ENCODE results near the gene ADCY1.

ADCY1 gene

DNA sequence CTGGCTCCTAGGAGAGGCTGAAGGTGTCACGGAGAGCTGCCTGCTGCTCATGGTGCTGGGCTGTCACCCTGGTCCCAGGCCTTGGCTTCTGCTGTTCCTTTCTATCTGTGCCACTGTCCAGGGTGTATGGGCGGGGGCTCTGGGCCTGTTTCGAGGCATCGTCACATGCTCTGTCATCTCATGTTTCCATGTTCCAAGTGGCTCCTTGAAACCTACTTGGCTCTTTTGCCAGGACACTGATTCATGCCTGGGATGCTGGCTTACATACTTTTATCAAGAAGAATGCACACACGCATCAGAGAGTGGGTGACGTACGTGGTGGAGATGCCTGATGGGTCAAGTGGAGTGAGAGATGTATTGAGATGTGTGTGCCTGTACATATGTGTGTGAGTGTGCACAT lies 50.9 kb downstream of the ADCY1 start:
- Histone ChIP-seq H3K4me3 (ENCODE audit: low read length) (no peak overlapping the region), H3K56ac (ENCODE audit: low read length) (no peak overlapping the region), H3K79me2 (ENCODE audit: control insufficient read depth, insufficient read depth, low read length) (no peaks in the 10 kb centered on the region), H3K4me1 (ENCODE audit: control insufficient read depth, low read depth, low read length) (no peaks in the 10 kb centered on the region), H3K9ac (ENCODE audit: low read length) (no peak overlapping the region), H3K23ac (ENCODE audit: low read length) (no peak overlapping the region), H2BK15ac (replicated peaks; ENCODE audit: low read depth) (no peak overlapping the region), H2BK120ac (ENCODE audit: low read depth, low read length) (no peak overlapping the region), H3K27me3 (ENCODE audit: insufficient read depth, low read length, poor library complexity) (no peaks in the 10 kb centered on the region), H3K4ac (ENCODE audit: low read depth, low read length) (no peak overlapping the region), H3K36me3 (ENCODE audit: control insufficient read depth, insufficient read depth, low read length) (no peaks in the 10 kb centered on the region), H4K8ac (ENCODE audit: low read depth, low read length) (no peak overlapping the region), H2BK5ac (ENCODE audit: low read length) (no peak overlapping the region), H2AK5ac (ENCODE audit: low read length) (no peak overlapping the region), H3K79me1 (ENCODE audit: low read length) (no peaks in the 10 kb centered on the region), H3K27ac (ENCODE audit: low read depth, low read length) (no peak overlapping the region), H3K18ac (ENCODE audit: low read length) (no peak overlapping the region), H4K5ac (ENCODE audit: low read length) (no peak overlapping the region), H3K4me2 (ENCODE audit: low read length) (no peak overlapping the region)
- no CpG with 5 or more reads among the region's 7 CpGs for WGBS (ENCODE audit: extremely low coverage, insufficient coverage, low lambda C conversion rate)
- no peak for DNase-seq

DNA sequence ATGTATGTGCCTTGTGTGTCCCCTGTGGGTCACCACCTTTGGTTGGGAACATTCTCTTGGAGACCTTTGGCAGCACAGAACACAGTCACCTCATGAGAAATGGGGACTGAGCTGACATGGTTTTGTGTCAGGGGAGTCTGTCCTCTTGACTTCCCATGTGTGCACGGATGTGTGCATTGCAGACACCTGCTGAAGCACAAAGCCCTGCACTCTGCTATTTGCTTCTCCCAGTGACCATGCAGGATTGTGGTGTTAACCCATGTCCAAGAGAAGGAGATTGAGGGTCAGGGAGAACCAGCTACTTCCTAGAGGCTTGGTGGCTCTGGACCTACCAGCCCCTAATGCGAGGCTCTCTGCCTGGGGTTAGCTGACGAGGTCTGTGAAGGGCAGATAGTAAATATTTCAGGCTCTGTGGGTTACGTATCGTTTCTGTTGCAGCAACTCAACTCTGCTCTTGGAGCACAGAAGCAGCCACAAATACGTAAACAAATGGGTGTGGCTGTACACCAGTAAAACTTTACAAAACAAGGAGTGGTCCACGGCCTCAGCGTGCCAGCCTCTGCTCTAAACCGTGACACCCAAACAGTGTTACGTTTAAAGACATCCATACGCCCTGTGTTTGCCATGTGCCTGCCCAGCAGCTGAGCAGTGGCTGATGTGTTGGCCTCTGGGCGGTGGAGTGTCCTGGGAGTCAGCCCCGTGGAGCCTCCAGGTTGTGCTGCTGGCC lies 51.7 kb downstream of the ADCY1 start:
- no peak overlapping the region for H4K5ac ChIP-seq (ENCODE audit: low read length)
- no peak overlapping the region for H2BK15ac ChIP-seq (replicated peaks; ENCODE audit: low read depth)
- H3K56ac ChIP-seq (ENCODE audit: low read length), result no peak overlapping the region
- H3K4me3 ChIP-seq (ENCODE audit: low read length), result no peak overlapping the region
- H3K9ac ChIP-seq (ENCODE audit: low read length), result no peak overlapping the region
- H2BK5ac ChIP-seq (ENCODE audit: low read length), result no peak overlapping the region
- H3K18ac ChIP-seq (ENCODE audit: low read length), result no peak overlapping the region
- H4K8ac ChIP-seq (ENCODE audit: low read depth, low read length), result no peak overlapping the region
- no peaks in the 10 kb centered on the region for H3K36me3 ChIP-seq (ENCODE audit: control insufficient read depth, insufficient read depth, low read length)
- no peak overlapping the region for H2BK120ac ChIP-seq (ENCODE audit: low read depth, low read length)
- no CpG with 5 or more reads among the region's 13 CpGs for WGBS (ENCODE audit: extremely low coverage, insufficient coverage, low lambda C conversion rate)
- H3K4ac ChIP-seq (ENCODE audit: low read depth, low read length), result no peak overlapping the region
- H3K79me2 ChIP-seq (ENCODE audit: control insufficient read depth, insufficient read depth, low read length), result no peaks in the 10 kb centered on the region
- no peaks in the 10 kb centered on the region for H3K4me1 ChIP-seq (ENCODE audit: control insufficient read depth, low read depth, low read length)
- H2AK5ac ChIP-seq (ENCODE audit: low read length), result no peak overlapping the region
- no peaks in the 10 kb centered on the region for H3K79me1 ChIP-seq (ENCODE audit: low read length)
- no peak overlapping the region for H3K4me2 ChIP-seq (ENCODE audit: low read length)
- H3K23ac ChIP-seq (ENCODE audit: low read length), result no peak overlapping the region
- no peak overlapping the region for H3K27ac ChIP-seq (ENCODE audit: low read depth, low read length)
- no peaks in the 10 kb centered on the region for H3K27me3 ChIP-seq (ENCODE audit: insufficient read depth, low read length, poor library complexity)
- DNase-seq, result no peak

DNA sequence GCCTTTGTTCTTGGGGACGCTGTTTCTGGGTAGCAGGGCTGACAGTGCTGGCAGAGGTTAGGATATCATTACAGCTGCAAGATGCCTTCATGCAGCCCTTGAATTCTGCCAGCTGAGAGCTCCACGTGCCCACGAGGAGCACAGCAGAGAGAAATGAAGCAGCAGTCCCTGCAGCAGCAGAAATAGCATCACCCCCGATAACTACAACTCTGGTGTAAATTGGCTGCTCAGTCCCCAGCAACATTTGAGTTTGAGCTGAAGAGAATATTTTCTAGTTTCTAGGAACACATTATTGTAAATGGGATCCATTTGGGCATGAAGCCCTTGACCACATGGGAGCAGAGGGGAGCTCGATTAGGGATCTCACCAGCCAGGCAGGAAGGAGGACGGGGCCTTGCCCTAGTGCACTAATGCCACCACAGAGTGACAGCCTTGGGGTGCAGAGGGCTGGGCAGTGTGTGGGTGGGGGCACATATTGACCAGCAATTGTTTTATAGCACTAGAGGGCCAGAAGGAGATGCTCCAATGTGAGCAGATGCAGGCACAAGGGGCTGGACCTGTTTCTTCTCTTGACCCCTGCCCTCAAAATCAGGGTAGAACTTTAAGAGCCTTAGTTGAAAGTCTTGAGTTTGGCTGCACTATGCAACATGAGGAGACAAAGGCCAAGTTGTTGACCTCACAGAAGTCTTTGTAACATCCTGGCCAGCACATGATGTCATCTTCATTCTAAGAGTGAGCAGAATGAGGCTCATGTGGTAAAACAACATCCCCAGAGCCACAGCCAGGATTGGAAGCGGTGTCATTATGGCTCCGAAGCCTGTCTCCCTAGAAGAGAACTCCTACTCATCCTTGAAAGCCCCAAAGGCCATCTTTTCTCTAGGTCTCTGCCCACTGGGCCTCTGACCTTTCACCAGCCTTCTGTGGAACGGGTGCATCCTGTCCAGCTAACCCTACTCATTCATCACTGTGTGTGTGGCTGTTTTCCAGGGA lies 52.6 kb downstream of the ADCY1 start:
- no peak overlapping the region for H3K56ac ChIP-seq (ENCODE audit: low read length)
- no peaks in the 10 kb centered on the region for H3K4me1 ChIP-seq (ENCODE audit: control insufficient read depth, low read depth, low read length)
- H3K9ac ChIP-seq (ENCODE audit: low read length), result no peak overlapping the region
- no peaks in the 10 kb centered on the region for H3K79me2 ChIP-seq (ENCODE audit: control insufficient read depth, insufficient read depth, low read length)
- no peak overlapping the region for H3K18ac ChIP-seq (ENCODE audit: low read length)
- H2BK15ac ChIP-seq (replicated peaks; ENCODE audit: low read depth), result no peak overlapping the region
- no peak overlapping the region for H2BK120ac ChIP-seq (ENCODE audit: low read depth, low read length)
- no peak overlapping the region for H4K8ac ChIP-seq (ENCODE audit: low read depth, low read length)
- H3K27ac ChIP-seq (ENCODE audit: low read depth, low read length), result no peak overlapping the region
- no peak overlapping the region for H4K5ac ChIP-seq (ENCODE audit: low read length)
- no peaks in the 10 kb centered on the region for H3K27me3 ChIP-seq (ENCODE audit: insufficient read depth, low read length, poor library complexity)
- H3K4me2 ChIP-seq (ENCODE audit: low read length), result no peak overlapping the region
- no peak overlapping the region for H2AK5ac ChIP-seq (ENCODE audit: low read length)
- WGBS (ENCODE audit: extremely low coverage, insufficient coverage, low lambda C conversion rate), result no CpG with 5 or more reads among the region's 9 CpGs
- H3K36me3 ChIP-seq (ENCODE audit: control insufficient read depth, insufficient read depth, low read length), result no peaks in the 10 kb centered on the region
- no peak for DNase-seq
- H3K4ac ChIP-seq (ENCODE audit: low read depth, low read length), result no peak overlapping the region
- no peak overlapping the region for H3K4me3 ChIP-seq (ENCODE audit: low read length)
- H3K79me1 ChIP-seq (ENCODE audit: low read length), result no peaks in the 10 kb centered on the region
- H3K23ac ChIP-seq (ENCODE audit: low read length), result no peak overlapping the region
- H2BK5ac ChIP-seq (ENCODE audit: low read length), result no peak overlapping the region

DNA sequence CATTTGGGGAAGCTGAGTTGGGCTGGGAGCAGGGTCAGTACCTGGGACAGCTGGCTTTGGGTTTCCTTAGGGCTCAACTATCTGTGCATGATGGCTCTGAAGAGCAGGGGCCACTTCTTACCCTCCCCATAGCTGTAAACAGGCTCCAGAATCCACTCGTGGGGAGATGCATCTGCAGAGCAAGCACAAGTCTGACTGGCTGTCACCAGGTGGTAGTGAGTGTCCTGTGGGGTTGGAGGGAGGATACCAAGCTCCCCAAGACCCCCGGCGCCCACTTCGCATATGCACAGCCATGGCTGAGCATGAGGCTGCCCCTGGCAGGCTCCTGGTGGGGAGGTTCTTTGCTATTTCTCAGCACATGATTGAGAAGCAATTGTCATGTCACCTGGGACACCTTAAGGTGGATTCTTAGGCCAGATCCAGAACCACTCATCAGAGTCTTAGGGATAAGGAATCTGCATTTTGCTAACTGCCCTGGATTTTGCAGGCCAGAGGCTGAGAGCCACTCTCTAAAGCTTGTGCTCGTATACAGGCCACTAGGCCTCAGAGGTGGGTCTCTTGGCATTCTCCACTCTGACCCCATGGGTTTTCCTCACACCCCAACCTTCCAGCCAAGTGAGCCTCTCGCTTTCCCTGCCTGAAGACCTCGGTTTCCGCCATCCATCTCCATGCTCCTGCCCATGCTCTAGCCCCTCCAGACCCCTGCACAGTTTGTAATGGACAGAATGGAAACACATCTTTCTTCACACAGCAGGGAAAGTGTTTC lies 53.7 kb downstream of the ADCY1 start:
- H3K79me2 ChIP-seq (ENCODE audit: control insufficient read depth, insufficient read depth, low read length), result no peaks in the 10 kb centered on the region
- no peaks in the 10 kb centered on the region for H3K4me1 ChIP-seq (ENCODE audit: control insufficient read depth, low read depth, low read length)
- no peak overlapping the region for H3K56ac ChIP-seq (ENCODE audit: low read length)
- H2BK120ac ChIP-seq (ENCODE audit: low read depth, low read length), result no peak overlapping the region
- no peak overlapping the region for H3K4ac ChIP-seq (ENCODE audit: low read depth, low read length)
- no peaks in the 10 kb centered on the region for H3K27me3 ChIP-seq (ENCODE audit: insufficient read depth, low read length, poor library complexity)
- no peak overlapping the region for H4K8ac ChIP-seq (ENCODE audit: low read depth, low read length)
- H3K27ac ChIP-seq (ENCODE audit: low read depth, low read length), result no peak overlapping the region
- WGBS (ENCODE audit: extremely low coverage, insufficient coverage, low lambda C conversion rate), result no CpG with 5 or more reads among the region's 8 CpGs
- H2AK5ac ChIP-seq (ENCODE audit: low read length), result no peak overlapping the region
- no peak overlapping the region for H3K18ac ChIP-seq (ENCODE audit: low read length)
- no peak for DNase-seq
- H3K79me1 ChIP-seq (ENCODE audit: low read length), result no peaks in the 10 kb centered on the region
- H3K4me3 ChIP-seq (ENCODE audit: low read length), result no peak overlapping the region
- H3K4me2 ChIP-seq (ENCODE audit: low read length), result no peak overlapping the region
- H3K23ac ChIP-seq (ENCODE audit: low read length), result no peak overlapping the region
- H3K9ac ChIP-seq (ENCODE audit: low read length), result no peak overlapping the region
- no peak overlapping the region for H2BK5ac ChIP-seq (ENCODE audit: low read length)
- no peak overlapping the region for H4K5ac ChIP-seq (ENCODE audit: low read length)
- no peak overlapping the region for H2BK15ac ChIP-seq (replicated peaks; ENCODE audit: low read depth)
- H3K36me3 ChIP-seq (ENCODE audit: control insufficient read depth, insufficient read depth, low read length), result no peaks in the 10 kb centered on the region

DNA sequence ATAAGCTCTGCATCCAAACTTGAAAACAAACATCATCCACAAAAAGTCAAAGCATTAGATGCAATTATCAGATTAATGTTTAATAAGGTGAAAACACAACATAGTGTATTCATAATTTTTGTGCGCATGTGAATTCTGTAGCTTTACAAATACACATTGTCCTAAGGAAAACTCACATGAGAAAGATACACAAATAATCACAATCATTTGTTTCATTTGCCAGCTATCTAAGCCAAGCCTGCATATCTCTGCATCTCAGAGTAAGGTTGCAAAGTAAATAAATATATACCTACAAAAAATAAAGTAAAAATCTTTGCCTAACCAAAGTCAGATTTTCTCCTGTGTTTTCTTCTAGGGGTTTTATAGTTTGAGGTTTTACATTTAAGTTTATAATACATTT lies 57.4 kb downstream of the ADCY1 start:
- Histone ChIP-seq H3K23ac (ENCODE audit: low read length) (no peak overlapping the region), H3K4me2 (ENCODE audit: low read length) (no peak overlapping the region), H3K56ac (ENCODE audit: low read length) (no peak overlapping the region), H3K4me1 (ENCODE audit: control insufficient read depth, low read depth, low read length) (no peaks in the 10 kb centered on the region), H4K5ac (ENCODE audit: low read length) (no peak overlapping the region), H3K27me3 (ENCODE audit: insufficient read depth, low read length, poor library complexity) (no peaks in the 10 kb centered on the region), H3K79me1 (ENCODE audit: low read length) (no peaks in the 10 kb centered on the region), H2BK15ac (replicated peaks; ENCODE audit: low read depth) (no peak overlapping the region), H3K4ac (ENCODE audit: low read depth, low read length) (no peak overlapping the region), H3K9ac (ENCODE audit: low read length) (no peak overlapping the region), H3K36me3 (ENCODE audit: control insufficient read depth, insufficient read depth, low read length) (no peaks in the 10 kb centered on the region), H2BK120ac (ENCODE audit: low read depth, low read length) (no peak overlapping the region), H2AK5ac (ENCODE audit: low read length) (no peak overlapping the region), H4K8ac (ENCODE audit: low read depth, low read length) (no peak overlapping the region), H3K79me2 (ENCODE audit: control insufficient read depth, insufficient read depth, low read length) (no peaks in the 10 kb centered on the region), H3K4me3 (ENCODE audit: low read length) (no peak overlapping the region), H2BK5ac (ENCODE audit: low read length) (no peak overlapping the region), H3K18ac (ENCODE audit: low read length) (no peak overlapping the region), H3K27ac (ENCODE audit: low read depth, low read length) (no peak overlapping the region)
- no peak for DNase-seq
- WGBS (ENCODE audit: extremely low coverage, insufficient coverage, low lambda C conversion rate), result no CpG with 5 or more reads among the region's 1 CpG

Data from mesendoderm (in vitro differentiated cells).